Karpas-422 (cell line): Measurements from ENCODE around the gene SUPT3H. TPM values are rescaled to one million over a fixed set of nuclear protein-coding genes. Genes with fewer than 3 reads are reported as not detected.
"Not testable (repeated sequence)": the region's sequence is repeated elsewhere in the genome, so short reads cannot be mapped to it uniquely, and the experiment has no call there.

ENCODE experiments used
- DNase-seq: peaks from one replicate; pipeline ENCODE4 v3.0.0-alpha.2; 2015
- H2AFZ ChIP-seq: fragments of 200-600 bp; sonication (generic); 2 replicates; pipeline ENCODE4 v1.6.1; 2014; ENCODE audit warnings: antibody characterized with exemption, low read length, mixed read lengths
- H3K27ac ChIP-seq: fragments of 200-600 bp; sonication (generic); 2 replicates; pipeline ENCODE4 v1.5.1; 2014; ENCODE audit warnings: mild to moderate bottlenecking, low read length, moderate library complexity
- H3K27me3 ChIP-seq: fragments of 200-600 bp; sonication (generic); 2 replicates; pipeline ENCODE4 v1.6.1; 2014; ENCODE audit warnings: low read length, mixed read lengths
- H3K36me3 ChIP-seq: fragments of 200-600 bp; sonication (generic); 2 replicates; pipeline ENCODE4 v1.6.1; 2014; ENCODE audit warnings: low read length, mixed read lengths; ENCODE audit not compliant: insufficient read depth
- H3K4me1 ChIP-seq: fragments of 200-600 bp; sonication (generic); 2 replicates; pipeline ENCODE4 v1.6.1; 2014; ENCODE audit warnings: mild to moderate bottlenecking, low read length, mixed read lengths
- H3K4me2 ChIP-seq: fragments of 200-600 bp; sonication (generic); 2 replicates; pipeline ENCODE4 v1.6.1; 2014; ENCODE audit warnings: low read length, low read depth, mild to moderate bottlenecking; ENCODE audit not compliant: poor library complexity, severe bottlenecking
- H3K4me3 ChIP-seq: fragments of 200-600 bp; sonication (generic); 2 replicates; pipeline ENCODE4 v1.5.1; 2014; ENCODE audit warnings: mild to moderate bottlenecking, antibody characterized with exemption, low read length, mixed read lengths
- H3K79me2 ChIP-seq: fragments of 200-600 bp; sonication (generic); 2 replicates; pipeline ENCODE4 v1.6.1; 2014; ENCODE audit warnings: mild to moderate bottlenecking, low read length, mixed read lengths
- H3K9ac ChIP-seq: fragments of 200-600 bp; sonication (generic); 2 replicates; pipeline ENCODE4 v1.6.0; 2014; ENCODE audit warnings: low read length
- H3K9me2 ChIP-seq: fragments of 200-600 bp; sonication (generic), shearing (Covaris generic); replicated peaks from 2 replicates; pipeline ENCODE4 v1.6.0; 2014; ENCODE audit warnings: mild to moderate bottlenecking, low read length, moderate library complexity; ENCODE audit not compliant: insufficient read depth
- H3K9me3 ChIP-seq: fragments of 300-700, 200-600 bp; sonication (generic); 2 replicates; pipeline ENCODE4 v1.6.1; 2014; ENCODE audit warnings: low read length, mixed read lengths
- H4K20me1 ChIP-seq: fragments of 200-600 bp; sonication (generic); 2 replicates; pipeline ENCODE4 v1.6.1; 2014; ENCODE audit warnings: mild to moderate bottlenecking, antibody characterized with exemption, low read length, low read depth; ENCODE audit not compliant: insufficient read depth
- total RNA-seq: library from RNA; depleted of rRNA; stranded (reverse); fragments of >200 nt; shearing (Covaris generic); gene quantifications from 2 replicates; pipeline ENCODE4 v1.2.3, GENCODE V29; 2014; ENCODE audit warnings: low replicate concordance

SUPT3H gene
- total RNA-seq, 1 experiment from 2014 or later = 2.6 TPM

GRCh38 chr6:45076217-45076930 lies 301.4 kb downstream of the SUPT3H start:
- no peak overlapping the region for H3K4me2 ChIP-seq
- H2AFZ ChIP-seq = no peak overlapping the region
- no peak for DNase-seq
- no peak overlapping the region for H3K27ac ChIP-seq
- H3K4me1 ChIP-seq = no peaks in the 10 kb centered on the region
- no peaks in the 10 kb centered on the region; the same call in 1 of the 2 replicates for H3K27me3 ChIP-seq
- no peak overlapping the region for H3K9ac ChIP-seq
- no peaks in the 10 kb centered on the region for H3K79me2 ChIP-seq
- no peaks in the 10 kb centered on the region for H3K36me3 ChIP-seq
- H3K9me2 ChIP-seq = no peaks in the 10 kb centered on the region
- no peak overlapping the region for H3K4me3 ChIP-seq
- H3K9me3 ChIP-seq = no peaks in the 10 kb centered on the region
- H4K20me1 ChIP-seq = no peaks in the 10 kb centered on the region

GRCh38 chr6:45075246-45075645 lies 302.5 kb downstream of the SUPT3H start:
- Histone ChIP-seq H3K4me1 (no peaks in the 10 kb centered on the region), H2AFZ (no peak overlapping the region), H3K9ac (no peak overlapping the region), H4K20me1 (no peaks in the 10 kb centered on the region), H3K9me3 (no peaks in the 10 kb centered on the region), H3K9me2 (no peaks in the 10 kb centered on the region), H3K36me3 (no peaks in the 10 kb centered on the region), H3K79me2 (no peaks in the 10 kb centered on the region), H3K4me2 (no peak overlapping the region), H3K27me3 (no peaks in the 10 kb centered on the region; the same call in 1 of the 2 replicates), H3K4me3 (no peak overlapping the region), H3K27ac (no peak overlapping the region)
- no peak for DNase-seq

GRCh38 chr6:45074439-45074838 lies 303.3 kb downstream of the SUPT3H start:
- Histone ChIP-seq H3K27me3 (no peaks in the 10 kb centered on the region; the same call in 1 of the 2 replicates), H3K9me3 (no peaks in the 10 kb centered on the region), H3K4me3 (no peak overlapping the region), H3K4me2 (no peak overlapping the region), H3K4me1 (no peaks in the 10 kb centered on the region), H3K27ac (no peak overlapping the region), H3K9me2 (no peaks in the 10 kb centered on the region), H3K36me3 (no peaks in the 10 kb centered on the region), H2AFZ (no peak overlapping the region), H3K79me2 (no peaks in the 10 kb centered on the region), H4K20me1 (no peaks in the 10 kb centered on the region), H3K9ac (no peak overlapping the region)
- no peak for DNase-seq

- no peaks in the 10 kb centered on the region for H3K4me1 ChIP-seq
- H3K4me2 ChIP-seq = no peak overlapping the region
- H3K9me3 ChIP-seq = no peaks in the 10 kb centered on the region
- no peak overlapping the region for H3K9ac ChIP-seq
- no peak for DNase-seq
- H3K27me3 ChIP-seq = no peaks in the 10 kb centered on the region; the same call in 1 of the 2 replicates
- H3K9me2 ChIP-seq = no peaks in the 10 kb centered on the region
- H3K36me3 ChIP-seq = no peaks in the 10 kb centered on the region
- no peak overlapping the region for H2AFZ ChIP-seq
- H3K79me2 ChIP-seq = no peaks in the 10 kb centered on the region
- no peaks in the 10 kb centered on the region for H4K20me1 ChIP-seq
- no peak overlapping the region for H3K4me3 ChIP-seq
- H3K27ac ChIP-seq = no peak overlapping the region
Observed at GRCh38 chr6:45073771-45074170, 304.0 kb downstream of the SUPT3H start.

- no peaks in the 10 kb centered on the region for H3K36me3 ChIP-seq
- H3K9me3 ChIP-seq = no peaks in the 10 kb centered on the region
- no peak overlapping the region for H3K4me2 ChIP-seq
- no peaks in the 10 kb centered on the region for H3K79me2 ChIP-seq
- no peak overlapping the region for H3K9ac ChIP-seq
- no peaks in the 10 kb centered on the region for H3K4me1 ChIP-seq
- no peaks in the 10 kb centered on the region for H3K9me2 ChIP-seq
- no peak for DNase-seq
- no peak overlapping the region for H3K27ac ChIP-seq
- H4K20me1 ChIP-seq = no peaks in the 10 kb centered on the region
- no peak overlapping the region for H3K4me3 ChIP-seq
- no peak overlapping the region for H2AFZ ChIP-seq
- H3K27me3 ChIP-seq = no peaks in the 10 kb centered on the region; the same call in 1 of the 2 replicates
Observed at GRCh38 chr6:45072673-45073072, 305.1 kb downstream of the SUPT3H start.

GRCh38 chr6:45072016-45072415 lies 305.7 kb downstream of the SUPT3H start:
- no peaks in the 10 kb centered on the region for H3K79me2 ChIP-seq
- H3K4me2 ChIP-seq = no peak overlapping the region

GRCh38 chr6:45069091-45069490 lies 308.6 kb downstream of the SUPT3H start:
- Histone ChIP-seq H3K4me3 (no peak overlapping the region), H3K79me2 (no peaks in the 10 kb centered on the region), H3K27me3 (no peaks in the 10 kb centered on the region), H3K9me2 (no peaks in the 10 kb centered on the region), H3K4me2 (no peak overlapping the region), H2AFZ (no peak overlapping the region), H3K27ac (no peak overlapping the region), H3K36me3 (no peaks in the 10 kb centered on the region), H3K9me3 (no peaks in the 10 kb centered on the region), H3K9ac (no peak overlapping the region), H3K4me1 (no peaks in the 10 kb centered on the region), H4K20me1 (no peaks in the 10 kb centered on the region)
- no peak for DNase-seq

More at GRCh38 chr6:45072016-45072415, 305.7 kb downstream of the SUPT3H start:
- Histone ChIP-seq H3K27me3 (no peaks in the 10 kb centered on the region; the same call in 1 of the 2 replicates), H3K9me3 (no peaks in the 10 kb centered on the region), H3K4me1 (no peaks in the 10 kb centered on the region), H4K20me1 (no peaks in the 10 kb centered on the region), H3K36me3 (no peaks in the 10 kb centered on the region), H3K4me3 (no peak overlapping the region), H3K27ac (no peak overlapping the region), H3K9ac (no peak overlapping the region), H2AFZ (no peak overlapping the region), H3K9me2 (no peaks in the 10 kb centered on the region)
- DNase-seq = no peak

- not testable (repeated sequence) for DNase-seq, H3K27me3 ChIP-seq, H3K27ac ChIP-seq, H3K79me2 ChIP-seq, H4K20me1 ChIP-seq, H3K36me3 ChIP-seq, H3K9ac ChIP-seq, H3K4me1 ChIP-seq, H3K9me3 ChIP-seq, H3K4me2 ChIP-seq, H3K4me3 ChIP-seq, H2AFZ ChIP-seq, H3K9me2 ChIP-seq
Observed at GRCh38 chr6:45067446-45067845, 310.3 kb downstream of the SUPT3H start.
